Activated CD4-positive, alpha-beta memory T cell treated with anti-CD3 and anti-CD28 coated beads, Interleukin-2, amount 10 ng/mL, durations not matched to agents 7 days and 5 days (primary cell): ENCODE data around the gene DICER1. TPM values are rescaled to one million over a fixed set of nuclear protein-coding genes. Genes with fewer than 3 reads are reported as not detected.

Experiments used
- CTCF ChIA-PET: fragments of 350-600 bp; sonication (Branson Sonifier 250); formaldehyde crosslinking; loops from one replicate; lab custom pipeline; 2021; ENCODE audit warnings: antibody characterized with exemption, inconsistent platforms; lab: Charles Lee
- POLR2A ChIA-PET: fragments of 350-600 bp; sonication (Branson Sonifier 250); formaldehyde crosslinking; loops from one replicate; lab custom pipeline; 2021; ENCODE audit warnings: antibody characterized with exemption; lab: Charles Lee
- DNase-seq: peaks from one replicate; pipeline ENCODE4 v3.0.0-alpha.2; 2020
- H3K27ac Mint-ChIP-seq: one replicate; pipeline ENCODE4 v1.8.0; 2021; ENCODE audit warnings: mild to moderate bottlenecking, mixed read lengths
- H3K27me3 Mint-ChIP-seq: one replicate; pipeline ENCODE4 v1.8.0; 2021; ENCODE audit warnings: mixed read lengths
- H3K36me3 Mint-ChIP-seq: one replicate; pipeline ENCODE4 v1.8.0; 2021; ENCODE audit warnings: low read depth, mixed read lengths
- H3K4me1 Mint-ChIP-seq: one replicate; pipeline ENCODE4 v1.8.0; 2021; ENCODE audit warnings: mixed read lengths
- H3K4me3 Mint-ChIP-seq: one replicate; pipeline ENCODE4 v1.8.0; 2021; ENCODE audit warnings: mild to moderate bottlenecking, mixed read lengths
- H3K9me3 Mint-ChIP-seq: one replicate; pipeline ENCODE4 v1.8.0; 2021; ENCODE audit warnings: mixed read lengths
- total RNA-seq, 2 experiments: library from RNA; stranded (reverse); gene quantifications; one replicate each; pipeline ENCODE4 v1.2.3, GENCODE V29; 2021

The DICER1 gene
- total RNA-seq, 2 experiments from 2014 or later, result 46.9 to 52.8 TPM

DNA sequence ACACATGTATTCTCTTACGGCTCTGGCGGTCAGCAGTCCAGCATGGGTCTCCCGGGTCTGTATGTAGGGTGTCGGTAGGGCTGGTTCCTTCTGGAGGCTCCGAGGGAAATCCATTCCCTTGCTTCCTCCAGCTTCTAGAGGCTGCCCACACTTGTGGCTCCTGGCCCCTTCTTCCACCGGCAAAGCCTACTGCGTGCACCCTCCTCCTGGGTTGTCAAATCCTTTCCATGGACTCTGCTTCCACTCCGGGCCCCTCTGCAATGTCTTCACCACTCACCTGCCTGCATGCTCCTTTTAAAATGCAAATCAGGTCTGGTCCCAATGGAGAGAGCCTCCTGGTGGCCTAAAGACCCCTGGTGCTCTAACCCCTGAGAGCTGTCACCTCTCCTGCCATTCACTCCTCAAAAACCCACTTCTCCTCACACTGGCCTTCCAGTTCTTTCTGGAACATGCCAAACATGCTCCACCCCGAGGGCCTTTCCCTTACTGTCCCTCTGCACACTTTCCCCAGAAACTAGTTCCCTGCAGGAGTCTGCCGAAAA, 108.5 kb downstream of the DICER1 start:
- Mint-ChIP-seq H3K36me3 (no peaks in the 10 kb centered on the region), H3K4me1 (no peaks in the 10 kb centered on the region), H3K27ac (no peak overlapping the region), H3K27me3 (peaks cover 5% of the 10 kb centered on the region), H3K4me3 (no peak overlapping the region), H3K9me3 (no peaks in the 10 kb centered on the region)
- no peak for DNase-seq
- ChIA-PET POLR2A (no interaction called here), CTCF (no interaction called here)

- Mint-ChIP-seq H3K27ac (no peak overlapping the region), H3K4me3 (no peak overlapping the region), H3K4me1 (no peaks in the 10 kb centered on the region), H3K36me3 (no peaks in the 10 kb centered on the region), H3K27me3 (peaks cover 7% of the 10 kb centered on the region), H3K9me3 (no peaks in the 10 kb centered on the region)
- CTCF ChIA-PET, result interaction anchor here (0.5 kb wide), 1 partner anchor 300 kb away, joined by 3 read pairs; no protein-coding TSS in a partner anchor
- DNase-seq, result no peak
- POLR2A ChIA-PET, result no interaction called here
These were observed 109.6 kb downstream of the DICER1 start for GRCh38 chr14:95047754-95048153.

GRCh38 chr14:95046711-95047681, 110.3 kb downstream of the DICER1 start:
- Mint-ChIP-seq H3K27me3 (peaks cover 7% of the 10 kb centered on the region), H3K4me3 (no peak overlapping the region), H3K27ac (no peak overlapping the region), H3K9me3 (no peaks in the 10 kb centered on the region), H3K4me1 (no peaks in the 10 kb centered on the region), H3K36me3 (no peaks in the 10 kb centered on the region)
- CTCF ChIA-PET, result no interaction called here
- DNase-seq, result no peak
- POLR2A ChIA-PET, result no interaction called here

DNA sequence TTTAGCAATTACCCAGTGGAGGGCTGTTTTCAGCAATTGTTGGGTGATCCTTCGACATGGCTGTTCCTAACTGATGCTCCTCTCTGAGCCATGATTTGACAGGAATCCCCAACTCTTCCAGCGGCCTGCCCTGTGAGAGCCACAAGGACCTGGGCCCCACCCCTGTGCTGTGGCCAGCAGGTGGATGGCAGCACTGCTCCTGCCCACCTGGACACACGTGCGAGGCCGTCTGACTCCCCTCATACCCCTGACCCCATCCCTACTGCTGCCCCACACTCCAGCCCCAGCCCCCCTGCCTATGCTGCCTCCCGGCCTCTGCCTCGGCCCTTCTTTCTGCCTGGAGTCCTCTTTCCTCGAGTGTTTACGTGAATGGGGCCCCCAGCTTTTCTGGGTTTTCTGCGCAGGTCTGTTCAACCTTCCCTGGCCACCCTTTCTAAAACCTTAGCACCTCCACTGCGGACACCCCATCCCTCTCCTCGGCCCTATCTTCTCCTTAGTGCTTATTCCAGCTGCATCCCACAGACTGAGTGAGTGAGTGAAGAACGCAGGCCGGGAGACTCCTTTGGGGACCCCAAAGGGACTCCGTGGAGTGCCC, 111.4 kb downstream of the DICER1 start:
- H3K4me1 Mint-ChIP-seq, result no peaks in the 10 kb centered on the region
- no peak for DNase-seq
- H3K27ac Mint-ChIP-seq, result no peak overlapping the region
- H3K9me3 Mint-ChIP-seq, result no peaks in the 10 kb centered on the region
- no peaks in the 10 kb centered on the region for H3K36me3 Mint-ChIP-seq
- H3K4me3 Mint-ChIP-seq, result no peak overlapping the region
- POLR2A ChIA-PET, result no interaction called here
- CTCF ChIA-PET, result no interaction called here
- peaks cover 7% of the 10 kb centered on the region for H3K27me3 Mint-ChIP-seq

GRCh38 chr14:95045106-95045701, 112.1 kb downstream of the DICER1 start:
- no peak overlapping the region for H3K4me3 Mint-ChIP-seq
- POLR2A ChIA-PET, result no interaction called here
- peaks cover 9% of the 10 kb centered on the region for H3K27me3 Mint-ChIP-seq
- CTCF ChIA-PET, result no interaction called here
- no peaks in the 10 kb centered on the region for H3K9me3 Mint-ChIP-seq
- no peak overlapping the region for H3K27ac Mint-ChIP-seq
- no peaks in the 10 kb centered on the region for H3K36me3 Mint-ChIP-seq
- H3K4me1 Mint-ChIP-seq, result no peaks in the 10 kb centered on the region
- DNase-seq, result no peak

- H3K36me3 Mint-ChIP-seq, result no peaks in the 10 kb centered on the region
- no peak overlapping the region for H3K4me3 Mint-ChIP-seq
- POLR2A ChIA-PET, result no interaction called here
- no peak overlapping the region for H3K27ac Mint-ChIP-seq
- peaks cover 4% of the 10 kb centered on the region for H3K27me3 Mint-ChIP-seq
- no peaks in the 10 kb centered on the region for H3K4me1 Mint-ChIP-seq
- no peaks in the 10 kb centered on the region for H3K9me3 Mint-ChIP-seq
- CTCF ChIA-PET, result no interaction called here
- DNase-seq, result no peak
These were observed 112.7 kb downstream of the DICER1 start for GRCh38 chr14:95044463-95045105.

DNA sequence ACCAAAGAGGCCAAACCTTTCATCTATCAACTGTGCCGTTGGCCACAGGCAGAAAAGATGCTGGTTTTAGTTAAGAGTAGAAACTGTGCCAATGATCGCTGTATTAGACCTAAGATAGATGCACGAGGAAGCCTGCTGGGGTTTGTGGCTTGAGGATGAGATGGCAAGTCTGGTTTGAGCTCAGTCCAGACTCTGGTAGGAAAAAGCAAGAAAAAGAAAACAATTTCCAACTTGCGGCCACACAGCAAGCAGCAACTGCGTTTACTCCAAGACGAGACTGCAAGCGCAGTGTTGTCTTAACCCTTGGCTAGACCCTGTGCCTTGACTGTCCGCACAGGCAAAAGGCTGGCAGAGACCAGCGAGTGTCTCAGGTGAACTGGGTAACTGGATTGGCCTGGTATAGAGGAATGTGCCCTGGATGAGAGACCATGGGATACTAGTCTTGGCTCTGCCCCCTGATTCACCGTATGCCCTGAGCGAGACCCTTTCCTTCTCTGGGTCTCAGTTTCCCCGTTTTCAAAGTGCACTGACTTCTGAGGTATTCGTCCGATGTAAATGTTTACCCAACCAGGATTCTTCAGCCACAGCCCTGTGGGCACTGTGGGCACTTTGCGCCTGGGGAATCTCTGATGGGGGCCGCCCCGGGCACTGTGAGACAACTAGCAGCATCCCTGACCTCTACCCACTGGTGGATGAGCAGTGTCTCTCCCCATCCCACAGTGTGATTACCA, 113.4 kb downstream of the DICER1 start:
- Mint-ChIP-seq H3K9me3 (no peaks in the 10 kb centered on the region), H3K27me3 (peaks cover 4% of the 10 kb centered on the region), H3K27ac (no peak overlapping the region), H3K4me3 (no peak overlapping the region), H3K4me1 (no peaks in the 10 kb centered on the region), H3K36me3 (no peaks in the 10 kb centered on the region)
- ChIA-PET POLR2A (no interaction called here), CTCF (no interaction called here)
- DNase-seq, result no peak

DNA sequence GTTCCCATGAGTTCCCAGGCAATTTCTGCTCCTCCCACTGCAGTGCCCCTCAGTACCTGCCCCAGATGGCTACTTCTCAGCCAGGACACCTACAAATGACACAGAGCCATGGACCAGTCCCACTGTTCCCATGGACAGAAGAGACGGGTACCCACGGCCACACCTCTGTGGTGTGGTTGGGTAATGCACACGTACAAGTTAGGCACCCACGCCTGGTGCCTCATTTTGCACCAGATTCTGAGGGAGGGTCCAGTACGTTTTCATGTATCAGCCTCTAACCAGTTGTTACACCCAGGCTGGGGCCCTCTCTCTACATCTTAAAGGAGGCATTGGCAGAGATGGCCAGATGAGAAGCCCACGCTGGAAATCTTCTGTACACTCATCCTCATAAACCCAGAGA, 114.0 kb downstream of the DICER1 start:
- DNase-seq, result peak; percentile 9
- no peaks in the 10 kb centered on the region for H3K4me1 Mint-ChIP-seq
- ChIA-PET POLR2A (no interaction called here), CTCF (no interaction called here)
- H3K36me3 Mint-ChIP-seq, result no peaks in the 10 kb centered on the region
- no peaks in the 10 kb centered on the region for H3K9me3 Mint-ChIP-seq
- H3K4me3 Mint-ChIP-seq, result no peak overlapping the region
- no peak overlapping the region for H3K27ac Mint-ChIP-seq
- peaks cover 4% of the 10 kb centered on the region for H3K27me3 Mint-ChIP-seq

DNA sequence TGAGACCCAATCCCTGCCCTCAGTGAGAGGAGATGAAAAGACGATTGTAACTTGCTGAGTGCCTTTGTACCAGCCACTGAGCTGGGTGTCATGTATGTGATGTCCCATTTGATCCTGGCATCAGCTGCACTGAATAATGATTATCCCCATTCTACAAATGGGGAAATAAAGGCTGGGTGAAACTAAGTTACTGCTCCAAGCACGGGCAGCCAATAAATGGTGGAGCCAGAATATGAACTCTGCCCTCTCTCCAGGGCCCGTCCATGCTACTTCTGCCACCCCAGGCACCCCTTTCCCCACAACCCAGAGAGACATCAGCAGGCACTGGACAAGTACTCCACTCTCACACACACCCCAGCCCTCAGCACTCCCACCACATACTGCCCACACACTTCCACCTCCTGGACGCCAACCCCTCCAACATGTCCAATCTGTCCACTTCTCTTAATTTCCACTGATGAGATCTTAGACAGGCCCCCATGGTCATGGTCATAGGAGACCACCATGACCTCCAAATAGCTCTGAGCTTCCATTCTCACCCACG, 115.8 kb downstream of the DICER1 start:
- DNase-seq, result peak; percentile 6
- ChIA-PET POLR2A (no interaction called here), CTCF (no interaction called here)
- Mint-ChIP-seq H3K9me3 (no peaks in the 10 kb centered on the region), H3K27me3 (peaks cover 4% of the 10 kb centered on the region), H3K4me3 (no peak overlapping the region), H3K4me1 (no peaks in the 10 kb centered on the region), H3K36me3 (no peaks in the 10 kb centered on the region), H3K27ac (no peak overlapping the region)

DNA sequence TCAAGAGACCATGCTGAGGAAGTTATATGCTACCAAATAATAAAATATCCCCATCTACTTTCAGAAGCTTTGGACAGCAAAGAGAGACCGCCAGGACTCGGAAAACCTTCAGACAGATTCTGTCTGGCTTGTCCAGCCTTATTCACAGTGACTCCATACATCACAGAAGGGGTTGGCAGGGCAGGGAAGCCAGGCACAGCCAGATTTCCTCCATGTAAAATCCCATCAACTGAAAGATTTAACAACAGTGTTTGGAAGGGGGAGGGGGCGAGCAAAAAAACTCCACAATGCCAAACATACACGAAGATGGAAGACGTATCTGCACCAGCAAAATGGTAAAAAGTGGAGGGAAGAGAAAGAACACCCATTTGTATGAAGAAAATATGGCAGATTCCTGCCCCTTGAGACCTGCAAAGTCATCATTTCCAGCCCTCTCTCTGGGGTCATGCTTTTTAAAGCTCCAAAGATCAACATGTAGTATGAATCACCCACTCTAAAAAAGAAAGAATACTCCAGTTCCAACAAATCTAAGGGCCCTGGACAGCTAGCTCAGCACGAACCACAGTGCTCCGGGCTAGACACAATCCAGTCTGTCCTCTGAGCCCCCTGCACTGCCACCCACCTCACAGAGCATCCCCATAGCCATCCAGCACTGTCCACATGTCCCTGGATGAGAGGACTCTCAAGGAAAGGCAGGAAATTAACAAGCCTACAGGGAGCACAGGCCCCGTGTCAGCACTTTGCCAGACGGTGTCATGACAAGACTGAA, 116.4 kb downstream of the DICER1 start:
- Mint-ChIP-seq H3K4me3 (no peak overlapping the region), H3K27ac (no peak overlapping the region), H3K27me3 (peaks cover 4% of the 10 kb centered on the region), H3K4me1 (no peaks in the 10 kb centered on the region), H3K36me3 (no peaks in the 10 kb centered on the region), H3K9me3 (no peaks in the 10 kb centered on the region)
- ChIA-PET CTCF (no interaction called here), POLR2A (no interaction called here)
- peak; percentile 8 for DNase-seq

- Mint-ChIP-seq H3K4me1 (no peaks in the 10 kb centered on the region), H3K27me3 (peaks cover 4% of the 10 kb centered on the region), H3K9me3 (no peaks in the 10 kb centered on the region), H3K4me3 (no peak overlapping the region), H3K36me3 (no peaks in the 10 kb centered on the region), H3K27ac (no peak overlapping the region)
- no peak for DNase-seq
- POLR2A ChIA-PET, result no interaction called here
- CTCF ChIA-PET, result no interaction called here
These were observed 117.4 kb downstream of the DICER1 start for GRCh38 chr14:95039993-95040348.
